LNCAP (cell line): ENCODE measurements around the gene ELK1.

Experiments
- TF ChIP-seq, protein P1 (sequence below): fragments of 450-650 bp; IDR thresholded peaks from 2 replicates; pipeline ENCODE4 v1.5.1; 2017; ENCODE audit warnings: mild to moderate bottlenecking

ELK1 gene

DNA sequence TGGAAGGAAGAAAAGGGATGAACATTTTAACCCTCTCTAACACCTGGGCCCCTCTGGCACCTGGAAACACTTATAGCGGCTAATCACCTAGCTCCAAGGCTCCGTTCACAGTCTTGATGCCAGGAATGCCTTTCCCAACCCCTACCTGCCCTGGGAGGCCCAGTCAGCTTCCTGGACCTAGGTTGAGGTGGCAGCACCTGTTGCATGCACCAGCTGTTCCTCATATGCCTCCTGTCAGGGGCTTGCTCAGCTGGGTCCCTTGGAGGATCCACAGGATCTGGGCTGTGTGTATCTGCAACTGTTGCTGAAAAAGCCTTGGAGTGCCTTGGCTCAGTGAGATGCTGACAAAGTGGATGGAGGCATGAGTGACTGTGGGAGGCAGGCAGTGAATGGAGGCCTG lies 25.0 kb downstream of the ELK1 start:
- TF ChIP-seq, protein P1, sequence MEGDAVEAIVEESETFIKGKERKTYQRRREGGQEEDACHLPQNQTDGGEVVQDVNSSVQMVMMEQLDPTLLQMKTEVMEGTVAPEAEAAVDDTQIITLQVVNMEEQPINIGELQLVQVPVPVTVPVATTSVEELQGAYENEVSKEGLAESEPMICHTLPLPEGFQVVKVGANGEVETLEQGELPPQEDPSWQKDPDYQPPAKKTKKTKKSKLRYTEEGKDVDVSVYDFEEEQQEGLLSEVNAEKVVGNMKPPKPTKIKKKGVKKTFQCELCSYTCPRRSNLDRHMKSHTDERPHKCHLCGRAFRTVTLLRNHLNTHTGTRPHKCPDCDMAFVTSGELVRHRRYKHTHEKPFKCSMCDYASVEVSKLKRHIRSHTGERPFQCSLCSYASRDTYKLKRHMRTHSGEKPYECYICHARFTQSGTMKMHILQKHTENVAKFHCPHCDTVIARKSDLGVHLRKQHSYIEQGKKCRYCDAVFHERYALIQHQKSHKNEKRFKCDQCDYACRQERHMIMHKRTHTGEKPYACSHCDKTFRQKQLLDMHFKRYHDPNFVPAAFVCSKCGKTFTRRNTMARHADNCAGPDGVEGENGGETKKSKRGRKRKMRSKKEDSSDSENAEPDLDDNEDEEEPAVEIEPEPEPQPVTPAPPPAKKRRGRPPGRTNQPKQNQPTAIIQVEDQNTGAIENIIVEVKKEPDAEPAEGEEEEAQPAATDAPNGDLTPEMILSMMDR, result no peak

DNA sequence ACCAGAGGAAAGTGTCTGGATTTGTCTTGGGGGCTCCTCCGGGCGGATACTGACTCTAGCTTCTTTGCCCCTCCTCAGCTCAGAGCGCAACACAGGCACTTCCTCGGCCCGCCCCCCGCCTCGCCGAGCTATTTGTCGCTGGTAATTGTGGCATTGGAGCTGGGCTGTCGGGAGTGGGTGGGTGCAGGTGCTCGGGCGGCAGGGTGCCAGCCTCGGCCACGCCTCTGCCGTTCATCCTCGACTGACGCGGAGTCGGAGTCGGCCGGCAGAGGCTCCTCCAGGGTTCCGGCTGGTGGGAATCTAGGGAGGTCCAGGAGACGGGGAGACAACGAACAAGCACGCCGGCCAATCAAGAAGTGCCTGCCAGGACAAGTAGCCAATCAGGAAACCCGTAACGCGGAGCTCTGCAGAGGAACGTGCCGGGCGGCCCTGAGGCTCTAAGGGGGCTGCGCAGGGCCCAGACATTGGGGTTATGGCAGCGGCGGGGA lies 26.8 kb downstream of the ELK1 start:
- TF ChIP-seq, protein P1, result no peak

DNA sequence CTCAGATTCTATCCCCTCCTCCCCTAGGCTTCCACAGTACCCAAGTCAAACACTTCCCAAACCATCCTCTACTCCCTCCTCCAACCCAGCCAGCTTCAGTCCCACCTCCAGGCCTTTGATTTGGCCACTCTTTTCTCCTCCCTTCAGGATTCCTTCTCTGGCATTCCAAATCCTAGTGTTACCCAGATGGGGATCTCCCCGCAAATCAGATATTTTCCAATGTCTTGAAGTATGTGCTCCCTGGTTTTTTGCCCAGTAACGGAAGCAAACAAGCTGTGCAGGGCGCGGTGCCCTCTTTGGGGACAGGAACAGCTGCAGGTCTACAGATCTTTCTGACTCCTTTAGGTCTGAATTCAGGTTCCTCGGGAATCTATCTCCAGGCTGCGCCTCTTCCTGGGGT lies 28.5 kb downstream of the ELK1 start:
- TF ChIP-seq, protein P1, result no peak

DNA sequence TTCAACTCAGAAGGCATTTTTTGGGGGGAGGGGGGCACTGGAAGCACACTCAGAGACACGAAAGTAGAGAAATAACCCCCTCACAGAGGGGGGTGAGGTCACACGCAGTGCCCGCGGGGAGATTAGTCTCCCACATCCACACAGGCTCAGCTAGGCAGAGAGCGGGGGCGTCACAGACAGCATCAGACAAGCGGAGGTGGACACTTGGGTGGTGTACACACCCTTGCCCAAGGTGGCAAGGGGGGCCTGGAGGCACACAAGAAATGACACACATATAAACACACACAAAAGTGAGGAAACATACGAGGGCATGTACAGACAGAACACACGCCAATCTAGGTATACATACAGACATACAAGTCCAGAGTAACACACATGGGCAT lies 30.1 kb downstream of the ELK1 start:
- TF ChIP-seq, protein P1, result no peak

DNA sequence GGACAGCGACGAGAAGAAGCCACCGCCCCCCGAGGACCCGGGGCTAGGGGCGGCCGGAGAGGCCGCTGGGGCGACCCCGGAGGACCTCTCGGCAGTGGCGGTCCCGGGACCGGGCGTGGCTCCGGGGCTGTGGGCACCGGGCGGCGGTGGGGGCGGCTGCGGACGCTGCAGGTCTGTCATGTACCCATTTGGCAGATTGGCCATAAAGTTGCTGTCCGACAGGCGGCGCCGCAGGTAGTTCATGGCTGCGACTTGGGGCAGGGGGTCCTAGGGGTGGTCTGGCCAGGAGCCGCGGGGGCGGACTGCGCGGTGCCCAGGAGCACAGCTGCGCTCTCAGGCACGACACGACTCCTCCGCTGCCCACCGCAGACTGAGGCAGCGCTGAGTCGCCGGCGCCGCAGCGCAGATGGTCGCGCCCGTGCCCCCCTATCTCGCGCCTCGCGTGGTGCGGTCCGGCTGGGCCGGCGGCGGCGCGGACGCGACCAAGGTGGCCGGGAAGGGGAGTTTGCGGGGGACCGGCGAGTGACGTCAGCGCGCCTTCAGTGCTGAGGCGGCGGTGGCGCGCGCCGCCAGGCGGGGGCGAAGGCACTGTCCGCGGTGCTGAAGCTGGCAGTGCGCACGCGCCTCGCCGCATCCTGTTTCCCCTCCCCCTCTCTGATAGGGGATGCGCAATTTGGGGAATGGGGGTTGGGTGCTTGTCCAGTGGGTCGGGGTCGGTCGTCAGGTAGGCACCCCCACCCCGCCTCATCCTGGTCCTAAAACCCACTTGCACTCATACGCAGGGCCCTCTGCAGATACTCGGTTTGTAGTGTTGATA lies 30.7 kb downstream of the ELK1 start, which contains the start of gene SYN1:
Gene SYN1 (minus strand): TSS at position 372 of the 817 bp plus-strand sequence. CDS start 129 bp downstream, at position 243.
- TF ChIP-seq, protein P1, result peak; percentile 22; the same call in 1 of the 2 replicates

DNA sequence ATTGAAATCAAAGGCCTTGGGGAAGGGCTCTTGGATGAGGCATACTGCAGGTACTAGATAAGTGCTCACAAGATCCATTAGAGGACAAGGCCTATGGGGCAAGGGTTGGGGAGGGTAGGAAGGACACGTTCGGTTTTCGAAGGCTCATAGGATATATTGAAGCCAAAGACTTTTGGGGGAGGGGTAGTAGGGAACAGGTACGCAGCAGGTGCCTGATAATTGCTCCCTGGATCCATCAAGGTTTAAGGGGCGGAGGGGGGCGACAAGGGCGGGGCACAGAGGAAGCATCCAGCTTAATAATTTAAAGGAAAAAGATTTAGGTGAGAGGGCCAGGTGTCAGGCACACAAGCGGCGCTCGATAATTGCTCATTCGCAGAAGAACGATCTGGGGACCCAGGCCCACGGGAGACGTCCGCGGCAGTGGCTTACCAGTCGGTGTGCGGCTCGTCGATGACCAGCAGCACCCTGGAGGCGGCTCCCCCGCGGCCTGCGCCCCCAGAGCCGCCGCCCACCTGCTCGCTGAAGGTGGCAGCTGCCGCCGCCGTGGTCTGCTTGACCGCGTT lies 31.4 kb downstream of the ELK1 start:
- TF ChIP-seq, protein P1, result no peak

DNA sequence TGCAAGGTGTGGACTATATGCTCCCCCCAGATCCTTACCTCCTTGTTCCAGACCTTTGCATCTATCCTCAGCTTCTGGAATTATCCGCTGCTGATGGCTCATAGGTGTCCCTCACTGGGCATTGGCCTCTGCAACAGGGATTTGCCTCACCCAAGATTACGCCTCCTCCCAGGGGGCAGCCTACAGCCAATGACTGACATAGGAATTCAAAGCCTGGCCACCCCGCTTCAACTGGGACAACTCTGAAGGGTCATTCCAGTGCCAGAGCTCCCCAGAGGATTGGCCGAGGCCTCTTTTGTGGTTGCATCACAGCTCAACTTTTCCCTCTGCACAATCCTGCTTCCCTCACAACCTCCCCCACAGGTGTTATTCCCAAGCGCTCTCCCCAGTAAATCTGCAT lies 35.7 kb downstream of the ELK1 start:
- TF ChIP-seq, protein P1, result no peak
